Smooth muscle cell (in vitro differentiated cells): ENCODE results near the gene PRODH. TPM values are rescaled to one million over a fixed set of nuclear protein-coding genes. Genes with fewer than 3 reads are reported as not detected.
A peak's percentile ranks its signal among the peaks of the same experiment; 100 is the strongest.
"Not testable (repeated sequence)": the region's sequence is repeated elsewhere in the genome, so short reads cannot be mapped to it uniquely, and the experiment has no call there.

Experiments
- DNase-seq: peaks from one replicate; lab custom pipeline; 2025; ENCODE audit not compliant: unreplicated experiment; lab: John Stamatoyannopoulos, UW
- H2AFZ ChIP-seq: fragments of 200-600 bp; sonication (generic); 2 replicates; pipeline ENCODE4 v1.6.0; 2016; ENCODE audit warnings: antibody characterized with exemption, low read depth, mild to moderate bottlenecking
- H3F3A ChIP-seq: fragments of 200-600 bp; sonication (generic); 2 replicates; pipeline ENCODE4 v1.6.0; 2017; ENCODE audit warnings: antibody characterized with exemption, low read depth
- H3K27ac ChIP-seq: fragments of 200-600 bp; sonication (generic); 2 replicates; pipeline ENCODE4 v1.5.1; 2016; ENCODE audit warnings: low read depth, mild to moderate bottlenecking
- H3K27me3 ChIP-seq: fragments of 200-600 bp; sonication (generic); 2 replicates; pipeline ENCODE4 v1.6.1; 2016; ENCODE audit warnings: low read depth, mild to moderate bottlenecking
- H3K36me3 ChIP-seq: fragments of 200-600 bp; sonication (generic); 2 replicates; pipeline ENCODE4 v1.5.1; 2016; ENCODE audit warnings: low read depth
- H3K4me1 ChIP-seq: fragments of 200-600 bp; sonication (generic); 2 replicates; pipeline ENCODE4 v1.5.1; 2016; ENCODE audit warnings: low read depth
- H3K4me2 ChIP-seq: fragments of 200-600 bp; sonication (generic); 2 replicates; pipeline ENCODE4 v1.6.0; 2016; ENCODE audit warnings: mild to moderate bottlenecking
- H3K4me3 ChIP-seq: fragments of 200-600 bp; sonication (generic); 2 replicates; pipeline ENCODE4 v1.5.1; 2016; ENCODE audit warnings: mild to moderate bottlenecking
- H3K79me2 ChIP-seq: fragments of 200-600 bp; sonication (generic); 2 replicates; pipeline ENCODE4 v1.6.0; 2016; ENCODE audit warnings: low read depth, mild to moderate bottlenecking
- H3K9ac ChIP-seq: fragments of 200-600 bp; sonication (generic); 2 replicates; pipeline ENCODE4 v1.6.0; 2016; ENCODE audit warnings: low read depth
- H3K9me3 ChIP-seq: fragments of 200-600 bp; sonication (generic); replicated peaks from 2 replicates; pipeline ENCODE4 v1.5.1; 2016; ENCODE audit warnings: low read depth
- H4K20me1 ChIP-seq: fragments of 200-600 bp; sonication (generic); 2 replicates; pipeline ENCODE4 v1.6.0; 2016; ENCODE audit warnings: low read depth
- WGBS: methylation state at CpG from one replicate; pipeline ENCODE4 v1.1.7; 2016; ENCODE audit warnings: low lambda C conversion rate; 5-methylcytosine and 5-hydroxymethylcytosine counted together
- polyA plus RNA-seq: library from polyadenylated mRNA; unstranded; fragments of >200 nt; fragmentation: Nextera tagmentation; extraction: Ambion mirVana; gene quantifications from 2 replicates; pipeline ENCODE4 v1.2.1, GENCODE V29; 2016
- total RNA-seq: library from RNA; depleted of rRNA; stranded (reverse); fragments of >200 nt; gene quantifications from 2 replicates; pipeline ENCODE4 v1.2.3, GENCODE V29; 2014
- TF ChIP-seq, protein P1 (sequence below): fragments of 200-600 bp; sonication (generic); IDR thresholded peaks from 2 replicates; pipeline ENCODE4 v1.5.1; 2017; ENCODE audit warnings: borderline replicate concordance, mild to moderate bottlenecking, antibody characterized with exemption; ENCODE audit not compliant: insufficient read depth, poor library complexity, severe bottlenecking

PRODH gene
- total and polyA plus RNA-seq, 2 experiments from 2014 or later = 0.18 TPM; not detected in 1

DNA sequence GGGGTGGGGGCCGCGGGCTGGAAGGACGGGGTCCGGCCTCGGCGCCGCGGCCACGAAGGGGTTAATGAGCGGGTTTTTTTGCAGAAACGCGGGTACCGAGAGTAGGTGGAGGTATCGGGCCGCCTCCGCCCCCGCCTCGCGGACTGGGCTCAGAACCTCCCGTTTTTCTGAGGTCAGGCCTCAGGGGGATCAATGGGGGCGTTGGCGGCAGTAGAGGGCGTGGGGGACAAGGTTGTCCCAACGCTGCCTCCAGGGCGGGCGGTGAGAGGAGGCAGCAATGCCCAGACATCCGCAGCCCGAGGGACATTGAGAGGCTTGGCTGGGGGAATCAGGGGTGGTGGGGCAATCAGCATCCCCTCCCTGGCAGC, 34.8 kb upstream of the PRODH start:
- Histone ChIP-seq H3K4me2 (peak overlapping the region; percentile 98), H2AFZ (no peak overlapping the region), H3K9ac (no peak overlapping the region), H3K9me3 (no peaks in the 10 kb centered on the region), H3F3A (no peaks in the 10 kb centered on the region), H3K27ac (no peak overlapping the region), H3K4me1 (no peaks in the 10 kb centered on the region), H3K36me3 (no peaks in the 10 kb centered on the region), H3K79me2 (no peaks in the 10 kb centered on the region), H4K20me1 (no peaks in the 10 kb centered on the region), H3K27me3 (peaks cover 17% of the 10 kb centered on the region), H3K4me3 (peak overlapping the region; percentile 74)
- WGBS = 2% methylated on average over 10 of the region's 28 CpGs
- TF ChIP-seq, protein P1, sequence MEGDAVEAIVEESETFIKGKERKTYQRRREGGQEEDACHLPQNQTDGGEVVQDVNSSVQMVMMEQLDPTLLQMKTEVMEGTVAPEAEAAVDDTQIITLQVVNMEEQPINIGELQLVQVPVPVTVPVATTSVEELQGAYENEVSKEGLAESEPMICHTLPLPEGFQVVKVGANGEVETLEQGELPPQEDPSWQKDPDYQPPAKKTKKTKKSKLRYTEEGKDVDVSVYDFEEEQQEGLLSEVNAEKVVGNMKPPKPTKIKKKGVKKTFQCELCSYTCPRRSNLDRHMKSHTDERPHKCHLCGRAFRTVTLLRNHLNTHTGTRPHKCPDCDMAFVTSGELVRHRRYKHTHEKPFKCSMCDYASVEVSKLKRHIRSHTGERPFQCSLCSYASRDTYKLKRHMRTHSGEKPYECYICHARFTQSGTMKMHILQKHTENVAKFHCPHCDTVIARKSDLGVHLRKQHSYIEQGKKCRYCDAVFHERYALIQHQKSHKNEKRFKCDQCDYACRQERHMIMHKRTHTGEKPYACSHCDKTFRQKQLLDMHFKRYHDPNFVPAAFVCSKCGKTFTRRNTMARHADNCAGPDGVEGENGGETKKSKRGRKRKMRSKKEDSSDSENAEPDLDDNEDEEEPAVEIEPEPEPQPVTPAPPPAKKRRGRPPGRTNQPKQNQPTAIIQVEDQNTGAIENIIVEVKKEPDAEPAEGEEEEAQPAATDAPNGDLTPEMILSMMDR = no peak
- no peak for DNase-seq

DNA sequence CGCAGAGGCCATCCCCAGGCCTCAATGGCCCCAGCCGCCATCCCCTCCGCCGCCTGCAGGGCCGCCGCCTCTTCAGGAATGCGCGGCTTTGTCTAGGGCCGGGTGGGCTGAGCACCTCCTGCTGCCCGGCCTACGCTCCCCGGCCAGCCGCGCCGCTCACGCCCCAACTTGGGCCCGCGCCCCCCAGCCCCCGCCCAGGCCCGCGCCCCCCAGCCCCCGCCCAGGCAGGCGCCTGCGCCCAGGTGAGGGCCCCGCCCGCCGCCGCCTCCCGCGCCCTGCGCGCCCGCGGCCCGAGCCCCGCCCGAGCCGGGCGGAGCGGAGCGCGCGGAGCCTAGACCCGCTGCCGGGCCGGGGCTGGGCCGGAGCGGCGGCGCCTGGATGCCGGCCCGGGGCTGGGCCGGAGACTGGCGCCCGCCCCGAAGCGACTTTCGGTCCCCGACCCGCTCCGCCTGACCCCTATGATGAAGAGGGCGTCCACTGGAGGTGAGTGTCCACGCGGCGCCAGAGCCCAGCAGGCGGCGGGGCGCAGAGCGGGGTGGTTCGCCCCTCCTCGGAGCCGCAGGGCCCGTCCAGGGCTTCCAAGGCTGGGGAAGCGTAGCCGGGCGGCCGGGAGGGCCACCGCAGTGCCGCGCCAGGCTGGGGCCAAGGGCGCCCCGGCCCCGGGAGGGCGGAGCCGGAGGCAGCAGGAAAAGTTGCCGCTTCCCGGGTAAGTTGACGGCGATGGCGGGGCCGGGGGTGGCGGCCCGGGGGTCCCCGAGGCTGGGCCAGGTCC, 34.3 kb upstream of the PRODH start:
- H3K27me3 ChIP-seq = peaks cover 17% of the 10 kb centered on the region
- H4K20me1 ChIP-seq = no peaks in the 10 kb centered on the region
- peak overlapping the region; percentile 98 for H3K4me2 ChIP-seq
- no peak overlapping the region for H2AFZ ChIP-seq
- DNase-seq = no peak
- no peaks in the 10 kb centered on the region for H3K36me3 ChIP-seq
- no peak overlapping the region for H3K27ac ChIP-seq
- peak overlapping the region; percentile 74 for H3K4me3 ChIP-seq
- no peaks in the 10 kb centered on the region for H3K9me3 ChIP-seq
- no peaks in the 10 kb centered on the region for H3K79me2 ChIP-seq
- no peaks in the 10 kb centered on the region for H3F3A ChIP-seq
- TF ChIP-seq, protein P1 = peak; percentile 20
- WGBS = 2% methylated on average over 47 of the region's 94 CpGs
- no peak overlapping the region for H3K9ac ChIP-seq
- no peaks in the 10 kb centered on the region for H3K4me1 ChIP-seq

DNA sequence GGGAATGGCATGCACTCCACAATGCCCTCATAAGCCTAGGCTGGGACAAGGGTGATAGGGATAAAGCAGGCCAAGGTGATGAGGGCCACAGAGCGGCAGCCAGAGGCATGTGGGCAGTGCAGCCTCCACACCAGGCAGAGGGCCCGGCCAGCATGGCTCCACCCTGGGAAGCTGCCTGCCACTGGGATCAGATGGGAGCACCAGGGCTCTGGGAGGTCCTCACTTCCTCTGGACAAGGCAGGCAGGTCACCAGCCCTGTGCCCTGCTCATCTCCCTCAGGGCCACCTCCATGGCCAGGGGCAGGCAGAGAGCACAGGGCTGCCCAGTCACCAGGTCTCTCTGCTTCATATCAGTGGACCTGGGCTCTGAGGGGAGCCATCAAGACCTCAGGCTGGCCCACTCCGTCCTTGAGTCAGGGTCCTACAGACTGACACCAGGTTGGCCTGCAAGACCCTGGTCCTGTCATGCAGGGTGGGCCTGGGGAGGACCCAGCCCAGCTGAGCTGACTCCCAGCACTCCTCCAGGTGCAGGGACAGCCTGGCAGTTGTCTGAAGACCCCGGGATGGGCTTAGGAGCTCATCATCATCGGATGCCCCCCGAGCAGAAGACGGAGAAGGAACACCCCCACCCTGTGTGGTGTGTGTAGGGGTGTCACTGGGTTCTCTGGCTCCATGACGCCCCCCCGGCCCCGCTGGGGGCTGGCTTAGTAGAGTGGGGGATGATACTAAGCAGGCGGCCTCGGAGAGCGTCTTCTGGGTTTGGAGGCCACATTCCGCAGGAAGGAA, 33.3 kb upstream of the PRODH start:
- H3K27me3 ChIP-seq = peaks cover 17% of the 10 kb centered on the region
- not testable (repeated sequence) for H3K9me3 ChIP-seq, H3K4me1 ChIP-seq, H3K79me2 ChIP-seq, H3K4me3 ChIP-seq, H4K20me1 ChIP-seq, H3F3A ChIP-seq, H3K27ac ChIP-seq, H3K4me2 ChIP-seq, H3K36me3 ChIP-seq, H3K9ac ChIP-seq, H2AFZ ChIP-seq, DNase-seq
- WGBS = 84% methylated on average over 14 of the region's 14 CpGs

DNA sequence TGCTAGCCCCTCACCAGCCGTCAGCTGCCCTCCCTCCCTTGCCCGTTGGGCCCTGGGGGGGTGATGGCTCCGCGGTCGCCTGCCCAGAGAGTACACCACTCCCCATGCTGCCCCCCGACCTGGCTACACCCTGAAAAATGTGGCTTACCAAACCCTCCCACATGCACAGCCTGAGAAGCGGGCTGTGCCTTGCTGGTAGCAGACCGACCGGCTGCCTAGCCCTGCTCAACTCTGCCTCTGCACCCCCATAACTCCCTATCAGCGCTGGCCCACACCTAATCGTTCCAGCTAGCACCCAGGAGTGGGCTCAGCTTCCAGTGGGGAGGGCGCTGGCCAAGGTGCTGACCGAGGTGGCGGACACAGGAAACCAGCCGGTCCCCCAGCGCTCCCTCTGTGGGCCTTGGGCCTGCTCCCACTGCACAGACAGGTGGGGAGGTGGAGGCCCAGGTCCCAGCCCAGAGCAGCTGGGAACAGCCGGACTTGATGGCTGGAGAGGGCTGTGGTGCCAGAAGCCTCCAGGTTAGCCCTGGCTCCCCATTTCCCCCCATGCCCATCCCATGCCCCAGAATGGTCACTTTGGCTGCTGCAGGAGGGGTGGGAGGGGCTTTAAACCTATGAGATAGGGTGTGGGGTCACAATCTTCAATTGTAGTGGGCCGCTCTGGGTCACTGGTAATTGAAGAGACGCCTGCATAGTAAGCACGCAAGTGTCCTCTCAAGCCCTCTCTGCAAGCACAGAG, 32.1 kb upstream of the PRODH start:
- Histone ChIP-seq H3K4me1 (no peaks in the 10 kb centered on the region), H3K27me3 (peaks cover 17% of the 10 kb centered on the region), H3K4me2 (no peak overlapping the region), H3K27ac (no peak overlapping the region), H3K4me3 (no peak overlapping the region), H3K36me3 (no peaks in the 10 kb centered on the region), H3F3A (no peaks in the 10 kb centered on the region), H3K9ac (no peak overlapping the region), H3K79me2 (no peaks in the 10 kb centered on the region), H3K9me3 (no peaks in the 10 kb centered on the region), H4K20me1 (no peaks in the 10 kb centered on the region), H2AFZ (no peak overlapping the region)
- WGBS = 66% methylated on average over 20 of the region's 20 CpGs
- DNase-seq = peak; percentile 32
- TF ChIP-seq, protein P1 = no peak

DNA sequence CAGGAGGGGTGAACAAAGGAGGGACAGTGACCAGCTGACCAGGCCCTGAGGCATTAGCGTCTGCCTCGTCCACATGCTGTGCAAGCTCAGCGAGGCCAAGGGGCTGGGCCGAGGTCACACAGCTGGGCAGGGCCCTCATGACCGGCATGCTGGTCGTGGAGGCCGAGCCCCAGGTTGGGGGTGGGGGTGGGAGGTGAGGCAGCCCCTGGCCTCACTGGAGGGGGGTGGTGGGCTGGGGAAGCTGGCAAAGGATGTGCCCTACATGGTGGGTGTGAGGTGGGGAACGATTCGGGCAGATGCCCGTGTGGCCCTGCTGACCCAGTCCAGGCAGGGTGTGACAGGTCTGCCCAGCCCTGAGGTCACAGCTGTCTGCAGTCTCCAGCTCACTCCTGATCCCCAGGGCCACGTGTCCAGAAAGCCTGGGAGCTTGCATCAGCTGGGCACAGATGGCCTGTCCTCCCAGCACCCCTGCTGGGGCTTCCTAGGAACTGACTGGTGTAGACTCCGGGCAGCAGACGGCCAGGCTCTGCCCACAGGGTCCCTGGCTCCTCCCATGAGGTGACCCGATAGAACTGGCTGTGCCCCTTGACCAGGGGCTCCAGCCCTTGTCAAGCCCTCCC, 31.4 kb upstream of the PRODH start:
- H3K4me1 ChIP-seq, H3K9me3 ChIP-seq, H3K4me3 ChIP-seq, DNase-seq, H4K20me1 ChIP-seq, H2AFZ ChIP-seq, H3K79me2 ChIP-seq, H3F3A ChIP-seq, H3K36me3 ChIP-seq, H3K4me2 ChIP-seq, H3K9ac ChIP-seq, H3K27ac ChIP-seq: not testable (repeated sequence)
- H3K27me3 ChIP-seq = peaks cover 17% of the 10 kb centered on the region
- WGBS = 76% methylated on average over 14 of the region's 14 CpGs
